ENCODE results near the gene TMEM37. TPM values are rescaled to one million over a fixed set of nuclear protein-coding genes. Genes with fewer than 3 reads are reported as not detected.

Gene TMEM37
- total RNA-seq, 1 experiment from 2014 or later, result 4.2 TPM

DNA sequence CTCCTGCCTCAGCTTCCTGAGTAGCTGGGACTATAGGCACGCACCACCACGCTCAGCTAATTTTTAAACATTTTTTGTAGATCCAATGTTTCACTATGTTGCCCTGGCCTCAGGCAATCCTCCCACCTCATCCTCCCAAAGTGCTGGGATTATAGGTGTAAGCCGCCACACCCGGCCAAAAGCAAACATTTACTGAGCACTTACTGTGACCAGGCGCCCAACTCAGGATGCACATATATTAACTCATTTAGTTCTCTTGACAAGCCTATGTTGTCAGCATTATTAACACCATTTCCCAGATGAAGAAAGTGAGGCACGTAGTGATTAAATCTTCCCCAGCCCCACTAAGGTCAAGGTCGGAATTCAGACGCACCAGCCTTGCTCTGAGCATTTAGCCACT is 41.1 kb downstream of the TMEM37 start:
- Histone ChIP-seq H4K5ac (ENCODE audit: insufficient read length, low read depth, low read length) (no peak overlapping the region), H3K14ac (ENCODE audit: insufficient read depth, low read length) (no peak overlapping the region; the same call in 1 of the 2 replicates), H3K27me3 (ENCODE audit: insufficient read depth, low read length) (no peaks in the 10 kb centered on the region), H2BK15ac (ENCODE audit: low read depth, low read length) (no peak overlapping the region), H4K91ac (ENCODE audit: insufficient read length, low read depth, low read length) (no peak overlapping the region), H3T11ph (ENCODE audit: low read length) (no peak overlapping the region), H2BK20ac (ENCODE audit: low read depth, low read length, poor library complexity, severe bottlenecking) (no peak overlapping the region), H3K9me3 (ENCODE audit: control insufficient read depth, low read depth, low read length) (no peaks in the 10 kb centered on the region), H2AK5ac (ENCODE audit: insufficient read length, low read length) (no peak overlapping the region), H2BK12ac (ENCODE audit: insufficient read length, low read depth, low read length) (no peak overlapping the region), H3K4me1 (ENCODE audit: insufficient read depth, low read length) (no peaks in the 10 kb centered on the region), H3K23ac (ENCODE audit: insufficient read length, low read depth, low read length) (no peak overlapping the region), H3K4ac (ENCODE audit: low read depth, low read length) (no peak overlapping the region), H3K27ac (ENCODE audit: insufficient read length, low read depth, low read length) (no peak overlapping the region), H3K79me2 (ENCODE audit: insufficient read depth, low read length) (no peaks in the 10 kb centered on the region), H4K8ac (replicated peaks; ENCODE audit: insufficient read length, low read depth, low read length) (no peak overlapping the region), H4K20me1 (ENCODE audit: control insufficient read depth, insufficient read depth, insufficient read length) (no peaks in the 10 kb centered on the region), H3K56ac (ENCODE audit: insufficient read length, low read depth, low read length) (no peak overlapping the region), H3K79me1 (ENCODE audit: insufficient read depth, low read depth, low read length, poor library complexity, severe bottlenecking) (no peaks in the 10 kb centered on the region), H3K23me2 (ENCODE audit: insufficient read length, low read depth, low read length, poor library complexity, severe bottlenecking) (no peaks in the 10 kb centered on the region), H3K18ac (ENCODE audit: insufficient read length, low read depth, low read length) (no peak overlapping the region), H3K9ac (ENCODE audit: extremely low read depth, insufficient read length, low read length) (no peak overlapping the region), H3K4me2 (ENCODE audit: insufficient read depth, insufficient read length, low read length) (no peak overlapping the region), H2AFZ (ENCODE audit: low read length) (no peak overlapping the region), H2BK5ac (ENCODE audit: insufficient read length, low read length) (no peak overlapping the region), H2BK120ac (ENCODE audit: low read depth, low read length, poor library complexity, severe bottlenecking) (no peak overlapping the region)
- H3K4me3 Mint-ChIP-seq, result no peak overlapping the region
- H3K4me1 Mint-ChIP-seq, result peaks cover 19 to 37% of the 10 kb centered on the region in 2 experiments
- no peak for DNase-seq
- no peak overlapping the region; a peak in 1 of 7 replicates for H3K27ac Mint-ChIP-seq
- H3K36me3 Mint-ChIP-seq (ENCODE audit: insufficient read depth in 1 of 3, low read depth in 3 of 3), result no peaks in the 10 kb centered on the region
- no peaks in the 10 kb centered on the region; a peak in 1 of 5 replicates for H3K9me3 Mint-ChIP-seq
- TF ChIP-seq, protein P1, sequence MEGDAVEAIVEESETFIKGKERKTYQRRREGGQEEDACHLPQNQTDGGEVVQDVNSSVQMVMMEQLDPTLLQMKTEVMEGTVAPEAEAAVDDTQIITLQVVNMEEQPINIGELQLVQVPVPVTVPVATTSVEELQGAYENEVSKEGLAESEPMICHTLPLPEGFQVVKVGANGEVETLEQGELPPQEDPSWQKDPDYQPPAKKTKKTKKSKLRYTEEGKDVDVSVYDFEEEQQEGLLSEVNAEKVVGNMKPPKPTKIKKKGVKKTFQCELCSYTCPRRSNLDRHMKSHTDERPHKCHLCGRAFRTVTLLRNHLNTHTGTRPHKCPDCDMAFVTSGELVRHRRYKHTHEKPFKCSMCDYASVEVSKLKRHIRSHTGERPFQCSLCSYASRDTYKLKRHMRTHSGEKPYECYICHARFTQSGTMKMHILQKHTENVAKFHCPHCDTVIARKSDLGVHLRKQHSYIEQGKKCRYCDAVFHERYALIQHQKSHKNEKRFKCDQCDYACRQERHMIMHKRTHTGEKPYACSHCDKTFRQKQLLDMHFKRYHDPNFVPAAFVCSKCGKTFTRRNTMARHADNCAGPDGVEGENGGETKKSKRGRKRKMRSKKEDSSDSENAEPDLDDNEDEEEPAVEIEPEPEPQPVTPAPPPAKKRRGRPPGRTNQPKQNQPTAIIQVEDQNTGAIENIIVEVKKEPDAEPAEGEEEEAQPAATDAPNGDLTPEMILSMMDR (conservative IDR thresholded peaks at IDR 0.05), result no peak
- peaks cover 4% of the 10 kb centered on the region for H3K27me3 Mint-ChIP-seq (ENCODE audit: low read depth)
- WGBS (ENCODE audit: extremely low coverage, insufficient read length, low lambda C conversion rate), result no CpG with 5 or more reads among the region's 8 CpGs
